GM13977 (cell line): Measurements from ENCODE around the gene FAM72D.
"Not testable (repeated sequence)": the region's sequence is repeated elsewhere in the genome, so short reads cannot be mapped to it uniquely, and the experiment has no call there.

Experiments used
- DNase-seq: peaks from one replicate; pipeline ENCODE4 v3.0.0; 2012; ENCODE audit warnings: low spot score
- in situ Hi-C: fragments of 300-500 bp; cut with MboI; formaldehyde crosslinking; loops from one replicate; pipeline ENCODE4 v1.12.0; 2022; ENCODE audit warnings: low sequenced_read_pairs, low pct_unique_long_range_greater_than_20kb, mixed read lengths, inconsistent platforms; ENCODE audit not compliant: unreplicated experiment

FAM72D gene

DNA sequence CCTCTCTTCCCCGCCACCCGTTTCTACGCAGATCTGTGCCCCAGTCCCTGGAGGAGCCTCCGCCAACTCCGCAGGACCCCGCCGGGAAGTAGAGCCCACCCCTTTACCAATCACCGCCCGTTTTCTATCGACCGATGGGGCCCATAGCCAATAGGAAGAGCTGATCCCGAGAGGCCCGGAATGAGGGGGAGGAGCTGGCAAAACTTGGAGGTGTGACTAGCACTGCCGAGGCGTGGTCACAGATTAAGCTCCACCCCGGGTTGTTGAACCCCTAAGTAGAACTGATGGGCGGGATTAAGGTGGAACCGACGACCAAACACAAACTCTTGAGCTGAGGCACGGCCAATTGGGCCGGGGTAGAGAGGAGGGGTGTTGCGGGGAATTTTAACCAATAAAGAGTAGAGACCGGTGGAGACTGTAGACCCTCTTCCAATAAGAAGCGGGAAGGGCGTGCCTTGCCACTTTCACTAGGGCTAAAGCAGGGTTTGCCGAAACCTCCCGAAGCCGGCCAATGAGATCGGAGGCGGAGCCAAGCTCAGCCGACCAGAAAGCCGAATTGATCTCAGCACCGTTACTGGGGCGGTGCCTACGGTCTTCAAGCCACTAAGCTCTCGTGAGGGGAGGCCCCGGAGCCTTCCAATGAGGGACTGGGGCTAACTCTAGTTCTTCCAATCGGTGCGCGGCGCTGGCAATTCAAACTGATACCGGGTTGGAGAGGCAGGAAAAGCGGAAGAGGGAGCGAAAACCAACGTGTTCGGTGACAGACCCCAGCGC lies at the start of gene FAM72D, which contains the start of gene SRGAP2B:
Gene FAM72D (plus strand): TSS at position 691 of the 774 bp plus-strand sequence. CDS start 874 bp downstream, outside the sequence.
Gene SRGAP2B (minus strand): TSS at position 45 of the 774 bp plus-strand sequence. CDS start 2,427 bp downstream, outside the sequence.
- DNase-seq, in situ Hi-C loops: not testable (repeated sequence)

DNA sequence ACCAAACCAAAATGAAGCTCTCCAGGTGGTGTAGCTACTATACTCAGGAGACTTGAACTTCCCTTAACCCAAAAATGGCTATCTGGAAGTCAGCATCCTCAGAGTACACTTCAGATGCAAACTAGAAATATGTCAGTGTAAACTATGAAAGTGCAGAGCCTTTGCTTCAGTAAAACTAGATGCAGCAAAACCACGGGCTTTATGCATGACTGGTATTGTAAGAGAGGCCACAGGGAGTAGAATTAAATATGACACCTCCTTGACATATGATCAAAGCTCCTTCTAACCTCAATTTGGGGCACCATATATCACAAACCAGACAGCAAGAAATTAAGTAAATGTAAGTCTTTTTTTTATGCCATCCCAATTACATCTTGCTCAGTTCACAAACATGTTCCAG lies 48.2 kb upstream of the FAM72D start:
- in situ Hi-C loops: not testable (repeated sequence)

DNA sequence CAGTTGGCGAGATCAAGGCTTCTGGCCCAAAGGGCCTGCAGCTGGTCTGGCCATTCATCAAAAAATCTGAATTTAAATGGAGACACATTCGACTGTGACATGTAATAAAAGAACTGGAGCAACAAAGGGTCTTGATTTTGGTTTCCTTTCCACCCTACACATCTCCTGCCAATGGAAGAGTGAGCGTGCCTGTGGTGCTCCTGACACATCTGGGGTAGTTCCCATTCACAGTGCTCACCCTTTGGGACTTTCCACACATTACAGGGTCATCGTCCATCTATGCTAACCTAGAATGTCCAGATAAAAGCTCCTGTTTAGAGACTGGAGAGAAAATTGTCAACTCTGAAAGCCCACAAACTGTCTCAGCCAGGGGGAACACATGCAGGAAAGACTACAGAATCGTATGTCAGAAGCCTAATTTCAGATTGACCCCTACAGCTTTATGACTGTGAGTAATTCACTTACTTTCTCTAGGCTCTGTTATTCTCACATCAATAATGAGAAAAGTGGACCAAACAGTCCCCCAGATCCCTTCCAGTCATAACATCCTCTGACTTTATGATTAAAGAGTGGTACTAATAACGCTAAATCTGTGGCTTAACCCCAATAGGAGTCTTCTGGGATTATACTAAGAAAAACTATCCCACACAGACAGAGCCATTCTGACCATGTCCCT lies 47.5 kb upstream of the FAM72D start:
- in situ Hi-C loops, DNase-seq: not testable (repeated sequence)

More for the DNA sequence above, 48.2 kb upstream of the FAM72D start:
- not testable (repeated sequence) for DNase-seq

- in situ Hi-C loops, DNase-seq: not testable (repeated sequence)
Measured at GRCh38 chr1:145052019-145052776, 43.6 kb upstream of the FAM72D start.

DNA sequence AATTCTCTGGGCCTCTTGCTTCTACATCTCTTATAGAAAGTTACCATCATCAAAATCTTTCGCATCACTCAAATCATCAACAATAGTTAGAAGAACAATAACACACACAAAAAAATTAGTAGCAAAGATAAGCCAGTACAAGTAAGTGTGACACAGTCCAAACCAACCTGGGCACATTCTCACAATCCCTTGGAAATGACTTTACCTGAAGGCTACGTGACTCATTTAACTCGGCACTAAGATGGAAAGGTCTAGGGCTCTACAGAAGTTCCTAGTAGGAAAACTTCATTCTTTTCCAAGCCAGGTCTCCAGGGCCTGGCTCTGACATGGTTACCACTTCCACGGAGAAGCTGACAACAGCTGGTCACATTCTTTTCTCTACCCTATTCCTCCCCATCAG lies 42.3 kb upstream of the FAM72D start:
- in situ Hi-C loops: not testable (repeated sequence)

DNA sequence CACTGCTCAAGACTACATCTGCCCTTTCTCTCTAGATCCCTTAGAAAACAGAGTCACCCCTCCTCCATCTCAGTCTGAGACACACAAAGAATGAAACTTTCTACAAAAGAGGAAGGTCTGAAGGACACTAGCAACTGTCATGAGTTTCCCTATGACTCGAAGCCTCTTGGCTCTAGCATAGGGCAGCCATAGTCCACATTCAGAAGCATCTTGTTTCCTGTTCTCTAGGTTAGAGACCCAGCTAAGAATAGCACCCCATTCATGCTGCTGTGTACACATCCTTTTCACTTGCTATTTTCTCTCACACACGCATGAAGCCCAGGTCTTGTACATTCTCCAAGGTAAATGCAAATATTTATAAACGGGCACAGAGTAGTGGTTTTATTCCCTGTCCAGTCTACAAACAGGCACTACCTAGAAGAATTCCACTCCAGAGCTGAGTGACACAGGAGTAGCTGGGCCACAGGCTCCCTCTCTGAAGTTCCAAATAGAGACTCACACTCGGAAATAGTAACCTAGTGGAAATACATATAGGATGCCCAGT lies 40.5 kb upstream of the FAM72D start:
- DNase-seq: not testable (repeated sequence)

More for the DNA sequence above, 42.3 kb upstream of the FAM72D start:
- not testable (repeated sequence) for DNase-seq

GRCh38 chr1:145058184-145058583 lies 37.6 kb upstream of the FAM72D start:
- DNase-seq, in situ Hi-C loops: not testable (repeated sequence)

More for the DNA sequence above, 40.5 kb upstream of the FAM72D start:
- in situ Hi-C loops: not testable (repeated sequence)

DNA sequence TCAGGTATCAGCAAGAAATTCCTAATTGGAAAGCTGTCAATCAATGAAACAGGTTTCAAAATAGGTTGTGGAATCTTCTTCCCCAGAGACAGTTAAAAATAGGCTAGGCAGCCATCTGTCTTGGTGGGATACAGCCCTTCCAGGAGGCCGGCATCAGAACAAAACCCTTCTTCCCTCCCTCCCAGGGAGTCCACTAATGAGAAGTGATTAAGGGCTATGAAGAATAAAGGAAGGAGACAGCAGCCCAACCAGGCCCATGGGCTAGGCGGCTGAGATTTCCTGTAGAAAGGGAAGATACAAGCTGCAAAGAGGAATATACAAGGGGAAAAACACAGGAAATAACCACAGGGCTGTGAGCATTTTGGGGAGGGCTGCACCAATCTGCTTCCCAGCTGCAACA lies 32.5 kb upstream of the FAM72D start:
- in situ Hi-C loops, DNase-seq: not testable (repeated sequence)

DNA sequence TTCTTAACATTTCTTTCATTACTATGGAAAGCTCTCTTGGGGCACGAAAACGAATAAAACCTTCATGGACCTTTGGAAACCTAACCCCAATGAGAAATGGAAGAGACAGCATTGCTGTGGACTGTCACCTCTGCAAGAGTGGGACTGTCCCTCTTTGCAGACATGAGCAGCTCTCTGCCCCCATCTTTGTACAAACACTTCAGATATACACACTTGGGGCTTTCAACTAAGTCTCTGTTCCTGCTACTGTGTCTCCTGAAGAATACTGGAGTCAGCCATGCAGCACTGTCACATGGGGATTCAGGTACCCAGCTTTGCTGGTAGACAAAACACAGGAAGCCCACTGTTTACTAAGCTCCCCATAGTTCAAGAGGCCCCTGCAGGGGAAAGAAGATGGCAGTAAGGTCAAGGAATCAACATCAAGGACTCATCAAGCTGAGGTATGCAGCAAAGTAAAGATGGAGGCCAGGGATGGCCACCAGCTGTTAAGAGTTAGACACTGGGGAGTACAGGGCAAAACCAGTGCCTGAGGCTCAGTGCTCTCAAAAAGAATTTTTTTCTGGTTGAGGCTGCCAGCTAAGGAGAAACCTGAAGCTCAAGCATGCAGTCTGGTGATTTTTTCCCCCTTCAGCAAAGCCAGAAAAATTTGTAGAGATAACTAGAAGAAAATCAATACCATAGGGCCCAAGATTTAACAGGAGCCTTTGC lies 31.7 kb upstream of the FAM72D start:
- in situ Hi-C loops, DNase-seq: not testable (repeated sequence)

- DNase-seq, in situ Hi-C loops: not testable (repeated sequence)
Measured at GRCh38 chr1:145065194-145065826, 30.5 kb upstream of the FAM72D start.

- DNase-seq, in situ Hi-C loops: not testable (repeated sequence)
Measured at GRCh38 chr1:145066486-145066885, 29.3 kb upstream of the FAM72D start.

DNA sequence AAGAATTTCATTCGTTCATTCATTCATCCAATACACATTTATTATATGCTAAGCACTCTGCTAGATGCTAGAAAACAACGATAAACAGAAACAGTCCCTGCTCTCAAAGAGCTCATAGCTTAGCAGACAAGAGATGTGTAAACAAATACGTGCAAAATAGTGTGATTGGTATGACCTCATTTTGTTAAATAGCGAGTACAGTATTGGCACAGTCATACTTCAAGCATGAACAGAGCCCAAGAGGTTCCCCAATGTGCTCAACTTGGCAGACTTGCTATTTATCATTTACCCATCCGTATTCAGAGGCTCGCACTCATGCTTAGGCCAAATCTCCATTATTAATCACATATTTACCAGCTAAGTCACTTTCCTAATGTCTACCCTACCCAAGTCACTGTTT lies 24.2 kb upstream of the FAM72D start:
- DNase-seq, in situ Hi-C loops: not testable (repeated sequence)

GRCh38 chr1:145074021-145074559 lies 21.7 kb upstream of the FAM72D start:
- in situ Hi-C loops, DNase-seq: not testable (repeated sequence)

DNA sequence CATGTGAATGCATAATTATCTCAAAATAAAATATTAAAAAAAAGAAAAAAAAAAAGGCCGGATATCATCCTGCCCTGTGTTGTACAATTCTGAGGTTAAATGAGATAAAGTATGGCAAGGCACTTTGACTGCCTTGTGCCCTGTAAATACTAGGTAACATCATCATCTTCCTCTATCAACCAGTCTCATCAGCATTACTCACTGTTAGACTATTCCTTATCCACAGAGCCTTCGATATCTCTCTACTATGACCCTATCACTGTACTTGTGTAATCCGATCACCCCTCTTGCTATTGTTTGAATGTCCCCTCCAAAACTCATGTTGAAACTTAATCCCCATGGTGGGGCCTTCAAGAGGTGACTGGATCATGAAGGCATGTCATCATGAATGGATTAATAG lies 18.9 kb upstream of the FAM72D start:
- in situ Hi-C loops: not testable (repeated sequence)

GRCh38 chr1:145077872-145078786 lies 17.6 kb upstream of the FAM72D start:
- DNase-seq, in situ Hi-C loops: not testable (repeated sequence)

More for the DNA sequence above, 18.9 kb upstream of the FAM72D start:
- not testable (repeated sequence) for DNase-seq
